AG04449 (cell line): ENCODE results near the gene PCBD1.

Source experiments
- CTCF ChIA-PET: fragments of 350-600 bp; formaldehyde crosslinking; extraction: SDS; loops from one replicate; lab custom pipeline; 2021; ENCODE audit warnings: antibody characterized with exemption; lab: Yijun Ruan, JAX
- POLR2A ChIA-PET: fragments of 400-600, 350-600 bp; formaldehyde crosslinking; extraction: SDS; loops from one replicate; lab custom pipeline; 2020; ENCODE audit warnings: antibody characterized with exemption, inconsistent platforms; lab: Yijun Ruan, JAX
- DNase-seq: peaks from one replicate; pipeline ENCODE4 v3.0.0-alpha.2; 2010; ENCODE audit warnings: low read depth, low spot score
- H3K4me3 ChIP-seq: 2 replicates; pipeline ENCODE4 v1.5.1; 2011; ENCODE audit warnings: low read depth, mild to moderate bottlenecking, control low read depth, low read length
- TF ChIP-seq, protein P1 (sequence below): IDR thresholded peaks from one replicate; pipeline ENCODE4 v1.5.1; 2011; ENCODE audit warnings: mild to moderate bottlenecking, moderate library complexity, low read length, control low read depth, inconsistent platforms; ENCODE audit not compliant: insufficient read depth; ENCODE audit errors: missing control alignments

PCBD1 gene

DNA sequence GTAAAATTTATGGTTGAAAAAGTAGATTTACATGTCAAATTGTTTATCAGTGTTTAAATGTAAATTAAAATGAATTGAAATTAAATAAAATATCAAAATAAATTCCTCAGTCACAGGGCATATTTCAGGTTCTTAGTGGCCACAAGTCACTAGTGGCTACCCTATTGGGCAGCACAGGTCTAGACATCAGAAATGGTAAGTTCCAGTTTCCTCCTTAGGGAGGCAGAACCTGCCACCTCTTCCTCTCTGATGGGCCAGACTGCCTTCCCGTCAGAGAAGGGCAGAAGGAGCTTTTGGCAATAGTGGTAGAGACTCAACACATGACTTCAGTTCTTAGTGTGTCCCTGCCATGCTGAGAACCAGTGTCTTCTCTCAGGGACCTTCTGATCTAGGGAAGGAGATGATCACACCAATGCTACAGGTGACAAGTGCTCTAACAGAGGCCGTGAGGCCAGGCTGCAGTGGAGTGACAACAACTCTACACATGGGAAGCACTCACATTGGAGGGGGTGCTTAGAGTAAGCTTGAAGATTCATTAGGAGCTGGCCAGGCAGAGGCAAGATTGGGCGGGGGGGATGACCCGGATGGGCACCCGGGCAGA, 14.4 kb upstream of the PCBD1 start:
- POLR2A ChIA-PET: no interaction called here
- DNase-seq: no peak
- CTCF ChIA-PET: interaction anchor here (0.7 to 5.3 kb wide), 40 partner anchors 8 to 442 kb away, joined by 3 to 55 read pairs (median 5); partner anchors contain the start of genes PCBD1 and UNC5B

DNA sequence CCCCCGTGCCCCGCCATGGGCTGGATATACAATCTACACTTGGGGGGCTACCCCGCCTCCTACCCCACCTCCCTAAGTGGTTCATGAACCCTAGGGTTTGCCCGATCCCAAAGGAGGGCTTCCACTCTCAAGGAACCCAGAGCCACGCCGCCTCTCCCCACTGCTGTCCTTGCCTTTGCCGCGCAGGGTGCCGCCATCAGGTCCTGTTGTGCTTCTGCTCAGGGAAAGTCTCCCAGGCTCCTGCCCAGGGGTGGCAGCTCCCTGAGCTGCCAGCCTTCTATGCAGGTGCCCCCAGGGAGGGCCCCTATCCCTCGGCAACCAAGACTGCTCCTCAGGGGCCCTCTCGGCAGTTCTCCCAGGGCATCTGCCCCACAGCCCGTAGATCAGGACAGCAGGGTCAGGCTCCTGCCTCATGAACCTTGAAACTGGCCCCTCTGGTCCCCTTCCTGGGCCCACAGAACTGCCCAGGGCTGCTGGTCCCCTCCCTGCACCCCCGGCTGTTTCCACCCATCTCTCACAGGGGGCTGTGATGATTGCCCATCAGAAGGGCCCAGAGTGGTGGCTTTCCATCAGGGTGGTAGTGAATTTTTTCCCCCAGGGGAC, 13.0 kb upstream of the PCBD1 start:
- POLR2A ChIA-PET: no interaction called here
- TF ChIP-seq, protein P1, sequence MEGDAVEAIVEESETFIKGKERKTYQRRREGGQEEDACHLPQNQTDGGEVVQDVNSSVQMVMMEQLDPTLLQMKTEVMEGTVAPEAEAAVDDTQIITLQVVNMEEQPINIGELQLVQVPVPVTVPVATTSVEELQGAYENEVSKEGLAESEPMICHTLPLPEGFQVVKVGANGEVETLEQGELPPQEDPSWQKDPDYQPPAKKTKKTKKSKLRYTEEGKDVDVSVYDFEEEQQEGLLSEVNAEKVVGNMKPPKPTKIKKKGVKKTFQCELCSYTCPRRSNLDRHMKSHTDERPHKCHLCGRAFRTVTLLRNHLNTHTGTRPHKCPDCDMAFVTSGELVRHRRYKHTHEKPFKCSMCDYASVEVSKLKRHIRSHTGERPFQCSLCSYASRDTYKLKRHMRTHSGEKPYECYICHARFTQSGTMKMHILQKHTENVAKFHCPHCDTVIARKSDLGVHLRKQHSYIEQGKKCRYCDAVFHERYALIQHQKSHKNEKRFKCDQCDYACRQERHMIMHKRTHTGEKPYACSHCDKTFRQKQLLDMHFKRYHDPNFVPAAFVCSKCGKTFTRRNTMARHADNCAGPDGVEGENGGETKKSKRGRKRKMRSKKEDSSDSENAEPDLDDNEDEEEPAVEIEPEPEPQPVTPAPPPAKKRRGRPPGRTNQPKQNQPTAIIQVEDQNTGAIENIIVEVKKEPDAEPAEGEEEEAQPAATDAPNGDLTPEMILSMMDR: no peak
- H3K4me3 ChIP-seq: no peak overlapping the region
- CTCF ChIA-PET: interaction anchor here (0.6 to 5.3 kb wide), 4 partner anchors 12 to 36 kb away, joined by 3 to 55 read pairs (median 28); partner anchors contain the start of gene PCBD1
- no peak for DNase-seq

More for the DNA sequence above, 14.4 kb upstream of the PCBD1 start:
- TF ChIP-seq, protein P1: no peak
- no peak overlapping the region for H3K4me3 ChIP-seq

DNA sequence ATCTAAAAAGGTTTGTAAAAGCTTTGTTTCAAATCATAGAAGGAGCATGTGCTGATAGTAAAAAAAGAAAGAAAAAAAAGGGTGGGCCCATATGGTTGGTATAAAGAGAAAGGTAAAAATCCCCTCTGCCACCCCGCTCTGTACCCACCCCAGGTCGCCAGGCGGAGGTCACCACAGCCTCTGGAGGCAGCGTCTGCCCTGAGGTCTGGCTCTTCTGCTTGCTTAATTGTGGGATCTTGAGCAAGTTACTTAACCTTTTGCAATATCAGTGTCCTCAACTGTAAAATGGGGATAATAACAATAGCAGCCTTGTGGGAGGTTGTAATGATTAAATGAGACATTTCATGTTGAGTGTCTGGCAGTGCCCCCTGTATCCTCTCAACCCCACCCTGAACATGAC, 10.7 kb upstream of the PCBD1 start:
- TF ChIP-seq, protein P1: no peak
- no peak overlapping the region for H3K4me3 ChIP-seq
- ChIA-PET CTCF (interaction anchor here (0.9 to 1.3 kb wide), 3 partner anchors 11 to 386 kb away, joined by 3 to 4 read pairs (median 4); no protein-coding TSS in a partner anchor), POLR2A (no interaction called here)
- no peak for DNase-seq

DNA sequence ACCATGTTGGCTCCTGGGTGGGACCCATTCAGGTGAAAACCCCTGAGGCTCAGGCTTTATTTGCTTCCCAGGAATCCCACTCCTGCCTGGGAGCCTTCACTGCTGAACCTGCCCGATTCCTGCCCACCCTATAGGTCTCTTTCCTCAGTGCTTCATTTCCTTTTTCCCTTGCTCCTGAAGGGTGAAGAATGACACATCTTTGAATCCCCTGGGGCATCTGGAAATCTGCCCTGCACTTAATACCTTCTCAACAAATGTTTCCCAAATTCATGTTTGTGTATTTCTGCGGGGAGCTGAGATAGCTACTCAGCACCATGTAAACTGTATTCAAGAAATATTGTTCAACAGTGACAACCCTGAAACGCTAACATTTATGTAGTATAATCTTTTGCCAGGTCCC, 10.3 kb upstream of the PCBD1 start:
- POLR2A ChIA-PET: no interaction called here
- H3K4me3 ChIP-seq: no peak overlapping the region
- DNase-seq: no peak
- TF ChIP-seq, protein P1: no peak
- CTCF ChIA-PET: interaction anchor here (0.9 to 1.0 kb wide), 2 partner anchors 26 to 386 kb away, joined by 3 to 4 read pairs; no protein-coding TSS in a partner anchor

DNA sequence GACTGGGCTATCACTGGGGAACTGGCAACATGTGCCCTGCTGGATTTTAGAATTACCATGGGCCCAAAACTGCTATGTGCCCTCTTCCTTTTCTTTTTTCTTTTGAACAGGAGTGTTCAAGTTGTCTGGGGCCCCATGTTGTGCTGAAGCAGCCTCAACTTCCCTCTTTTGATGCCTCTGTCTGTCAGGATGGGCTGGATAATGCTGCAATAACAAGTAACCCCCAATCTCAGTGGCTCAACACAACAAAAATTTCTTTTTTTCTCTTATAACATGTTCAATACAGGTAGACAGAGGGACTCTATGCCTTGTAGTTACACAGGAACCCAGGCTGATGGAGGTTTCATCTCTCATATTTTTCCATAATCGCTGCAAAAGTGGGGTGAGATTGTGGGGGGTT, 8.2 kb upstream of the PCBD1 start:
- DNase-seq: no peak
- ChIA-PET CTCF (interaction anchor here (0.7 to 2.8 kb wide), 6 partner anchors 7 to 346 kb away, joined by 3 to 23 read pairs (median 4); no protein-coding TSS in a partner anchor), POLR2A (no interaction called here)
- TF ChIP-seq, protein P1: no peak
- H3K4me3 ChIP-seq: no peak overlapping the region

DNA sequence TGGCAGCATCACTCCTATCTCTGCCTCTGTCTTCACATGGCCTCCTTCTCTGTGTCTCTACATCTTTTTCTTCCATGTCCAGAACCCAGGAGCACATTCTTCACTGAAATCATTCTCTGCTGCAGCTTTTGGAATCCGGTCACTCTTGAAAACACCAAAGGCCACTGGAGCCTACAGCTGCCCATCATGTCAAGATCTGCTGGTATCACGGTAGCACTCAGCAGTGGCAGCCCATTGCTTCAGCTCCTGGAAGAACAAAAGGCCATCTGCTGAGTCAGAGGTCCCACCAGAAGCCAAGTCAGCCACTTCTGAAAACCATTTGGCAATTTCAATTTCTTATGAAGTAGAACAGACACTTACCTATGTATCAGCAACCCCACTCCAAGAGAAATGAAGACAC, 6.1 kb upstream of the PCBD1 start:
- no peak overlapping the region for H3K4me3 ChIP-seq
- no peak for DNase-seq
- CTCF ChIA-PET: interaction anchor here (2.8 kb wide), 1 partner anchor 10 kb away, joined by 23 read pairs; no protein-coding TSS in a partner anchor
- POLR2A ChIA-PET: no interaction called here
- TF ChIP-seq, protein P1: no peak
